Adrenal gland (tissue), 12 donors: ENCODE data around the gene GPS2. TPM values are rescaled to one million over a fixed set of nuclear protein-coding genes. Genes with fewer than 3 reads are reported as not detected.

Source experiments
- DNase-seq, 7 donors: peaks; one replicate each; pipeline ENCODE4 v3.0.0-alpha.2; 2019 to 2020
- H3K27ac ChIP-seq, 5 donors: fragments of 200-600 bp; sonication (generic) in 4 of 5; 1 replicate in 3 of 5; 2 replicates in 2 of 5; pipeline versions ENCODE4 v1.5.1 to v1.8.0; 2016 to 2020; ENCODE audit warnings: mild to moderate bottlenecking in 1 of 5
- H3K27me3 ChIP-seq: fragments of 200-600 bp; 2 replicates; pipeline ENCODE4 v1.8.0; 2021
- H3K36me3 ChIP-seq, 2 donors: fragments of 200-600 bp; replicated peaks in 1 of 2; 1 replicate in 1 of 2; 2 replicates in 1 of 2; pipeline versions ENCODE4 v1.5.1 to v1.8.0; 2018 to 2022
- H3K4me1 ChIP-seq, 2 donors: fragments of 200-600 bp; replicated peaks in 1 of 2; 1 replicate in 1 of 2; 2 replicates in 1 of 2; pipeline versions ENCODE4 v1.5.1 to v1.8.0; 2018 to 2021
- H3K4me3 ChIP-seq, 4 donors: fragments of 200-600 bp; sonication (generic) in 3 of 4; one replicate each; pipeline ENCODE4 v1.5.1; 2016 to 2018
- H3K9me3 ChIP-seq, 3 donors: fragments of 200-600 bp; sonication (generic) in 1 of 3; replicated peaks in 1 of 3; 1 replicate in 2 of 3; 2 replicates in 1 of 3; pipeline versions ENCODE4 v1.5.1 to v1.8.0; 2016 to 2021
- CTCF ChIP-seq, 6 experiments: fragments of 450-650 bp in 4 of 6; fragments of 200-600 bp in 2 of 6; sonication (generic) in 1 of 6; IDR thresholded peaks; 1 replicate in 5 of 6; 2 replicates in 1 of 6; pipeline versions ENCODE4 v1.5.1 to v1.8.0; 2016 to 2021; ENCODE audit warnings: antibody characterized with exemption in 6 of 6, mild to moderate bottlenecking in 2 of 6, moderate library complexity in 1 of 6
- POLR2A ChIP-seq, 2 donors: fragments of 450-650 bp; IDR thresholded peaks; one replicate each; pipeline ENCODE4 v1.6.1; 2017; ENCODE audit warnings: antibody characterized with exemption in 2 of 2, mild to moderate bottlenecking in 2 of 2, moderate library complexity in 1 of 2
- WGBS, 4 donors: extraction: QIAGEN DNeasy Blood & Tissue Kit in 2 of 4; methylation state at CpG; one replicate each; pipeline versions ENCODE4 v1.1.5 to v1.1.7; 2013 to 2017; 5-methylcytosine and 5-hydroxymethylcytosine counted together
- intact Hi-C, 2 donors: fragments of 100-400 bp; cut with DNase I; formaldehyde crosslinking; loops; one replicate each; pipeline versions ENCODE4 v1.14.1 to v1.15.0; 2022 to 2023
- polyA plus RNA-seq, 3 donors: library from polyadenylated mRNA; stranded (reverse); fragments of 200-250 nt in 2 of 3; fragments of 350-450 nt in 1 of 3; fragmentation: Illumina TruSeq in 1 of 3; extraction: RNeasy Lipid Tissue Mini Kit (QIAGEN cat#74804) in 1 of 3; gene quantifications; one replicate each; pipeline ENCODE4 v1.2.3, GENCODE V29; 2013 to 2014
- total RNA-seq, 9 donors: library from RNA; depleted of rRNA in 4 of 9; stranded (reverse); fragments of >200 nt in 4 of 9; fragments of 120-200 nt in 1 of 9; fragmentation: NEBNext Ultra II Directional in 1 of 9; extraction: Animal tissue kit (Norgen Biotek cat#: 25700) in 1 of 9; gene quantifications; one replicate each; pipeline versions ENCODE4 v1.1.0 to v1.2.4, GENCODE V29; 2013 to 2023
- donor health status: healthy with polysubstance abuse.
- donor health status: Bipolar disorder and iron deficiency.
- donor health status: DM: yes; HTN: yes; CAD: no.
- donor health status: DM: no; HTN: no; CAD: no.
- donor health status: DM: no; HTN: no; CAD: no.
- donor health status: DM: yes; HTN: yes; CAD: no.

GPS2 gene
- total and polyA plus RNA-seq, 12 donors, result 69.1 to 196 (median 114) TPM

DNA sequence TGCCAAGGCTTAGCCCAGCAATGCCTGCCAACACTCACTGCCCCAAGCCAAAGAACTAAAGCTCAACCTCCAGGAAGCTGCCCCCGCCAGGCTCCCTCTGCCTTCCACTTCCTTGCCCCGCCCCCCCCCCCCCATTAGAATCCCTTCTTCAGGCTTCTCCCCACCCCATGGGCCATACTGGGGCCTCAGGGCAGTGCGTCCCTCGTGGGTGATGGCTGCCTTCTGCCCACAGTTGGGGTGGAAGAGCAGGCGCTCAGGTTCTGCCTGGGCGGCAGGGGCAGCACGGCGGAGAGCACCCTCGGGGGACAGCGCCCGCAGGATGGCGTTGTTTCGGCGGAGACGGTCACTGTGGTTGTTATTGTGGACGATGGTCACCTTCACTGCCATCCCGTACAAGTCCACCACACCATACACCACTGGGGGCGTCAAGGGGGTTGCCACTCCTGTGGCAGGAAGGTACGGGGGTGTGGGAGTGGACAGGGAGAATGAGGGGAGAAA, 9.9 kb upstream of the GPS2 start:
- Histone ChIP-seq H3K36me3 (peaks cover 0 to 59% of the 10 kb centered on the region in 2 donors), H3K4me1 (peaks cover 0 to 11% of the 10 kb centered on the region in 2 donors), H3K9me3 (no peaks in the 10 kb centered on the region), H3K4me3 (no peak overlapping the region), H3K27ac (no peak overlapping the region), H3K27me3 (no peaks in the 10 kb centered on the region)
- no peak for DNase-seq
- TF ChIP-seq CTCF (IDR thresholded peaks at IDR 0.05) (no peak), POLR2A (IDR thresholded peaks at IDR 0.05) (no peak)
- 91 to 96% (median 92%) methylated on average over 16 to 19 of the region's 19 CpGs for WGBS, 4 donors
- intact Hi-C loops, result no loop called here

DNA sequence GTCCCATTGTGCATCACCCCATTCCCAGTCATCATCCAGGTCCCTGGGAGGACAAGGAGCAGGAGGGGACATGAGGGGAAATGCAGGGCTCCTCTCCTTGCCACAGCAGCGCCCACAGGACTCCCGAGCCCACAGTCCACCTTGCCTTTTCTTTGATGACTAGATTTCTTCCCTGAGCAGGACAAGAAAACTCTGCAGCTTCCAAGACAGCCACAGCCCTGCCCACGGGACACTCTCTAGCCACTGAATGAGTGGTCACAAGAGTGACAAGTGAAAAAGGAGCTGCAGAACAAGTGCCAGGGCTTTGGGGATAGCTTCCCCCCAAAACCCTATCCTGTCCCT, 9.2 kb upstream of the GPS2 start:
- DNase-seq, result no peak
- no peaks in the 10 kb centered on the region for H3K27me3 ChIP-seq
- WGBS, 4 donors, result 77 to 90% (median 86%) methylated on average over 1 to 3 of the region's 3 CpGs
- H3K9me3 ChIP-seq, result no peaks in the 10 kb centered on the region
- peaks cover 0 to 11% of the 10 kb centered on the region in 2 donors for H3K4me1 ChIP-seq
- H3K4me3 ChIP-seq, result no peak overlapping the region
- peak in 1 of 6 experiments; percentile 6 for TF ChIP-seq CTCF (IDR thresholded peaks at IDR 0.05)
- TF ChIP-seq POLR2A (IDR thresholded peaks at IDR 0.05), result no peak
- H3K27ac ChIP-seq, result no peak overlapping the region
- H3K36me3 ChIP-seq, result peaks cover 0 to 61% of the 10 kb centered on the region in 2 donors
- intact Hi-C loops, result no loop called here

DNA sequence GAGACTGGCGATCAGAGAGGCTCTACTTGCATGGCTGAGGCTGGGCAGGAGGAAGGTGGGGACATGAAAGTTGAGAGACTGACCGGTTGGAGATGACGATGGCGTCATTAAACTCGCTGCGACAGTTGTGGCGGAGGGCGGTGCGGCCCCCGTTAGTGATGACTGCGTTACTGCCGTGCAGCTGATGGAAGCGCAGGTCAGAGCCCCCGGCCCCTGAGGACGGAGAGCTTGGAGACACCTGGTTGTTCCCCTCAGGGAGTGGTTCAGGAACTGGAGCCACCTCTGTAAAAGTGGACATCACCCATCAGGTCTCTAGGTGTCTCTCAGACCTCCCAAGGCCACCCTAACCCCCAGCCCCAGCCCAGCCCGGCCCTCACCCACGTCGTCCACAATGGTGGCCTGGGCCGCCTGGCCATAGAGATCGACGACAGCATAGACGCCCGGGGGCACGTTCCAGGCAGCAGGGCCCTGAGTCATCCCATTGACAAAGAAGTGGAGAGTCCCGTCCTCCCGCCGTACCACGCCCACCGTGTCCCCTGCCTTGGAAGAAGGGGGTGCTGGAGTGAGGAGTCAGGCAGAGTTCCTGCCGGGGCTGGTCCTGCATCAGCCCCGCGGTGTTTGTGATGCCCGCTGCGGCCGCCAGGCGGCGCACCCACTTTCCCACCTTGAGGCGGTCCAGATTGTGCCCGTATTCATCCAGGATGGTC, 8.7 kb upstream of the GPS2 start:
- no peaks in the 10 kb centered on the region for H3K27me3 ChIP-seq
- H3K36me3 ChIP-seq, result peaks cover 0 to 63% of the 10 kb centered on the region in 2 donors
- no peaks in the 10 kb centered on the region for H3K9me3 ChIP-seq
- WGBS, 4 donors, result 57 to 89% (median 73%) methylated on average over 13 to 39 of the region's 39 CpGs
- no peak for TF ChIP-seq POLR2A (IDR thresholded peaks at IDR 0.05)
- TF ChIP-seq CTCF (IDR thresholded peaks at IDR 0.05), result peak; percentile 62 to 79 (median 70)
- intact Hi-C loops, result loop anchor here in 1 of 2 donors (2.0 kb wide), 1 partner anchor 75 kb away; no protein-coding TSS in a partner anchor
- H3K27ac ChIP-seq, result no peak overlapping the region
- no peak overlapping the region for H3K4me3 ChIP-seq
- peak in 2 of 7 donors; percentile 70 to 71 for DNase-seq
- H3K4me1 ChIP-seq, result peaks cover 0 to 11% of the 10 kb centered on the region in 2 donors

GRCh38 chr17:7322520-7323194, 7.5 kb upstream of the GPS2 start:
- H3K27ac ChIP-seq, result no peak overlapping the region
- no peaks in the 10 kb centered on the region for H3K4me1 ChIP-seq
- H3K4me3 ChIP-seq, result no peak overlapping the region
- DNase-seq, result no peak
- TF ChIP-seq CTCF (IDR thresholded peaks at IDR 0.05), result no peak
- no peak for TF ChIP-seq POLR2A (IDR thresholded peaks at IDR 0.05)
- peaks cover 0 to 75% of the 10 kb centered on the region in 2 donors for H3K36me3 ChIP-seq
- 91 to 94% (median 93%) methylated on average over 16 to 22 of the region's 22 CpGs for WGBS, 4 donors
- no peaks in the 10 kb centered on the region for H3K27me3 ChIP-seq
- no peaks in the 10 kb centered on the region for H3K9me3 ChIP-seq
- intact Hi-C loops, result loop anchor here in 1 of 2 donors (2.0 kb wide), 1 partner anchor 76 kb away; no protein-coding TSS in a partner anchor
